ENCODE measurements around the gene PTRH1.

- TF ChIP-seq POLR2AphosphoS5 (IDR thresholded peaks at IDR 0.05; ENCODE audit: borderline replicate concordance, low read depth, low read length) (no peak), EZH2 (IDR thresholded peaks at IDR 0.05) (no peak), FOXP2 (optimal IDR thresholded peaks at IDR 0.05; ENCODE audit: control extremely low read depth, extremely low read length, insufficient read depth) (no peak)
Observed at GRCh38 chr9:127700140-127700539, 15.3 kb downstream of the PTRH1 start.
